HG02571 (cell line): ENCODE results near the gene VCX2.
"Not testable (repeated sequence)": the region's sequence is repeated elsewhere in the genome, so short reads cannot be mapped to it uniquely, and the experiment has no call there.

Experiments used
- ATAC-seq: cut with Tn5 transposase; IDR thresholded peaks from one replicate; pipeline ENCODE4 v1.9.1; 2021; ENCODE audit warnings: mild to moderate bottlenecking, moderate library complexity; ENCODE audit not compliant: unreplicated experiment

VCX2 gene

GRCh38 chrX:8171169-8171568, at the start of gene VCX2:
TSS of gene VCX2 (minus strand) at chrX:8171267. CDS start at chrX:8170643, 624 bp downstream.
- ATAC-seq, result not testable (repeated sequence)

GRCh38 chrX:8204943-8205342, 33.9 kb upstream of the VCX2 start:
- no peak for ATAC-seq

GRCh38 chrX:8204169-8204935, 33.3 kb upstream of the VCX2 start:
- no peak for ATAC-seq

- ATAC-seq, result no peak
Measured at GRCh38 chrX:8201896-8202331, 30.8 kb upstream of the VCX2 start.

GRCh38 chrX:8196776-8197175, 25.7 kb upstream of the VCX2 start:
- no peak for ATAC-seq

- no peak for ATAC-seq
Measured at GRCh38 chrX:8194216-8194615, 23.1 kb upstream of the VCX2 start.

- no peak for ATAC-seq
Measured at GRCh38 chrX:8192276-8192675, 21.2 kb upstream of the VCX2 start.

GRCh38 chrX:8191022-8191421, 20.0 kb upstream of the VCX2 start:
- ATAC-seq, result no peak

- no peak for ATAC-seq
Measured at GRCh38 chrX:8190341-8190830, 19.3 kb upstream of the VCX2 start.

- no peak for ATAC-seq
Measured at GRCh38 chrX:8189096-8189830, 18.2 kb upstream of the VCX2 start.

GRCh38 chrX:8183346-8183745, 12.3 kb upstream of the VCX2 start:
- no peak for ATAC-seq

GRCh38 chrX:8179656-8180055, 8.6 kb upstream of the VCX2 start:
- ATAC-seq, result no peak

- not testable (repeated sequence) for ATAC-seq
Measured at GRCh38 chrX:8154011-8154410, 17.1 kb downstream of the VCX2 start.

GRCh38 chrX:8147226-8147625, 23.8 kb downstream of the VCX2 start:
- no peak for ATAC-seq

- ATAC-seq, result no peak
Measured at GRCh38 chrX:8144925-8145324, 26.1 kb downstream of the VCX2 start.

- ATAC-seq, result no peak
Measured at GRCh38 chrX:8141896-8142295, 29.2 kb downstream of the VCX2 start.

- ATAC-seq, result no peak
Measured at GRCh38 chrX:8140986-8141744, 29.9 kb downstream of the VCX2 start.

- no peak for ATAC-seq
Measured at GRCh38 chrX:8139716-8140115, 31.4 kb downstream of the VCX2 start.

- no peak for ATAC-seq
Measured at GRCh38 chrX:8138252-8138651, 32.8 kb downstream of the VCX2 start.

GRCh38 chrX:8126648-8127047, 44.4 kb downstream of the VCX2 start:
- no peak for ATAC-seq

- ATAC-seq, result no peak
Measured at GRCh38 chrX:8126092-8126491, 45.0 kb downstream of the VCX2 start.
